D721Med (cell line): Measurements from ENCODE around the gene CCDC30.
A peak's percentile ranks its signal among the peaks of the same experiment; 100 is the strongest.

Source experiments
- DNase-seq: peaks from one replicate; pipeline ENCODE4 v3.0.0; 2011; ENCODE audit warnings: low spot score; ENCODE audit not compliant: insufficient read length
- FAIRE-seq: peaks from 2 replicates; lab custom pipeline; 2011; peaks lifted over from hg19 to GRCh38; lab: Jason Lieb, UNC
- TF ChIP-seq, protein P1 (sequence below): IDR thresholded peaks from 2 replicates; pipeline ENCODE4 v1.5.1; 2012; ENCODE audit warnings: mild to moderate bottlenecking, control low read depth; ENCODE audit not compliant: insufficient read depth; ENCODE audit errors: missing control alignments

The CCDC30 gene

DNA sequence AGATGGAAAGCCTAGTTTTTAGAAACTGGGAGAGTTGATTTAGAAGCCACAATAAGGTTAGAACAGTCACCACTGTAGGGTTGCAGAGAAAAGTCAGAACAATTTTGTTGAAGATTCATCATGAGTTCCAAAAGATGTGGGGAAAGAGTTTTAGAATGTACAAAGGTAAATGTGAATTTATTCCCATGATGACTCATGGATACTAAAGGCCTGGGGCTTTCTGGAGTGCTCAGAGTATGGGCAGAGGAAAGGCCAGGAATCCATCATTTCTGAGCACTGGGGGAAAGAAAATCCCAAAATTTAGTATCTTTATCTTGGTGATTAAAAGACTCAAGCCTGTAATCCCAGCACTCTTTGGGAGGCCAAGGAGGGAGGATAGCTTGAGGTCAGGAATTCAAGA, 236.9 kb downstream of the CCDC30 start:
- no peak for DNase-seq
- TF ChIP-seq, protein P1, sequence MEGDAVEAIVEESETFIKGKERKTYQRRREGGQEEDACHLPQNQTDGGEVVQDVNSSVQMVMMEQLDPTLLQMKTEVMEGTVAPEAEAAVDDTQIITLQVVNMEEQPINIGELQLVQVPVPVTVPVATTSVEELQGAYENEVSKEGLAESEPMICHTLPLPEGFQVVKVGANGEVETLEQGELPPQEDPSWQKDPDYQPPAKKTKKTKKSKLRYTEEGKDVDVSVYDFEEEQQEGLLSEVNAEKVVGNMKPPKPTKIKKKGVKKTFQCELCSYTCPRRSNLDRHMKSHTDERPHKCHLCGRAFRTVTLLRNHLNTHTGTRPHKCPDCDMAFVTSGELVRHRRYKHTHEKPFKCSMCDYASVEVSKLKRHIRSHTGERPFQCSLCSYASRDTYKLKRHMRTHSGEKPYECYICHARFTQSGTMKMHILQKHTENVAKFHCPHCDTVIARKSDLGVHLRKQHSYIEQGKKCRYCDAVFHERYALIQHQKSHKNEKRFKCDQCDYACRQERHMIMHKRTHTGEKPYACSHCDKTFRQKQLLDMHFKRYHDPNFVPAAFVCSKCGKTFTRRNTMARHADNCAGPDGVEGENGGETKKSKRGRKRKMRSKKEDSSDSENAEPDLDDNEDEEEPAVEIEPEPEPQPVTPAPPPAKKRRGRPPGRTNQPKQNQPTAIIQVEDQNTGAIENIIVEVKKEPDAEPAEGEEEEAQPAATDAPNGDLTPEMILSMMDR = no peak
- no peak for FAIRE-seq

DNA sequence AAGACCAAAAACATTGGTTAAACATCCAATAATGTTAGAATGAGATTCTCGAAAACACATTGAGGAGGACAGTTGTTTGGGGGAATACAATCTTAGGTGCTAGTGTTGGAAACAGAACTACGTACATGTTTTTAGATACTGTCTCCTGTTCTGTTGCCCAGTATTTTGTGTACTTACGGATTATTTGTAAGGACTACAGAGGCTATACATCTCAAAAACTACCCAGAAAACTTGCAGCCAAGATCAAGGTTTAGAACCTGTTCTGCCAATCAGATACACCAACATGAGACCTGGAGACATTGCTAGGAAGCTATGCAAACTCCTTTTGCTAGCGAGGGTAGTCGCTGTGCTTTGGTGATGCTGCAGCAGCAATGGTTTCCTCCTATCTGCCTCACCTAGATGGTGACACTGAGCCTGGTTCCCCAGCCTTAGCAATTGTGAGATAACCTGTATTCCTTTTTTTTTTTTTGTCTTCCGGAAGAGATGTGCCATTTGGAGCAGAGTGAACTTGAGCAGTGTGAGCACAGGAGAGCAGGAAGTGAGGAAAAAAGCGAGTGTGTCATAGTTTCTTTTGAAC, 240.9 kb downstream of the CCDC30 start:
- FAIRE-seq = peak; percentile 6
- DNase-seq = no peak
- TF ChIP-seq, protein P1 = no peak
